Activated naive CD4-positive, alpha-beta T cell treated with anti-CD3 and anti-CD28 coated beads for 36 hours (primary cell): ENCODE data around the gene CYP19A1. TPM values are rescaled to one million over a fixed set of nuclear protein-coding genes. Genes with fewer than 3 reads are reported as not detected.

Source experiments
- CTCF ChIA-PET: fragments of 350-600 bp; sonication (Branson Sonifier 250); formaldehyde crosslinking; loops from one replicate; lab custom pipeline; 2021; ENCODE audit warnings: antibody characterized with exemption; lab: Charles Lee
- DNase-seq: peaks from one replicate; pipeline ENCODE4 v3.0.0-alpha.2; 2020
- H3K27ac Mint-ChIP-seq: one replicate; pipeline ENCODE4 v1.8.0; 2021; ENCODE audit warnings: mild to moderate bottlenecking, mixed read lengths
- H3K27me3 Mint-ChIP-seq: one replicate; pipeline ENCODE4 v1.8.0; 2021; ENCODE audit warnings: low read depth, mixed read lengths
- H3K36me3 Mint-ChIP-seq: one replicate; pipeline ENCODE4 v1.8.0; 2021; ENCODE audit warnings: low read depth, mixed read lengths
- H3K4me1 Mint-ChIP-seq: one replicate; pipeline ENCODE4 v1.8.0; 2021; ENCODE audit warnings: low read depth, mixed read lengths
- H3K4me3 Mint-ChIP-seq: one replicate; pipeline ENCODE4 v1.8.0; 2021; ENCODE audit warnings: mild to moderate bottlenecking, moderate library complexity, mixed read lengths
- H3K9me3 Mint-ChIP-seq: one replicate; pipeline ENCODE4 v1.8.0; 2021; ENCODE audit warnings: mixed read lengths
- intact Hi-C: fragments of 100-400 bp; cut with micrococcal nuclease; formaldehyde crosslinking; loops from one replicate; pipeline ENCODE4 v1.15.1; 2023
- total RNA-seq, 2 experiments: library from RNA; stranded (reverse); gene quantifications; one replicate each; pipeline ENCODE4 v1.2.3, GENCODE V29; 2021

The CYP19A1 gene
- total RNA-seq, 2 experiments from 2014 or later: not detected

- intact Hi-C loops: loop anchor here (1.0 to 5.0 kb wide), 4 partner anchors 100 to 495 kb away; no protein-coding TSS in a partner anchor
- no peaks in the 10 kb centered on the region for H3K4me1 Mint-ChIP-seq
- H3K27me3 Mint-ChIP-seq: peaks cover 14% of the 10 kb centered on the region
- no peak overlapping the region for H3K4me3 Mint-ChIP-seq
- H3K36me3 Mint-ChIP-seq: no peaks in the 10 kb centered on the region
- no peak overlapping the region for H3K27ac Mint-ChIP-seq
- DNase-seq: peak; percentile 48
- no peaks in the 10 kb centered on the region for H3K9me3 Mint-ChIP-seq
- CTCF ChIA-PET: interaction anchor here (1.1 to 2.0 kb wide), 4 partner anchors 97 to 121 kb away, joined by 4 to 8 read pairs (median 5); no protein-coding TSS in a partner anchor
These were observed 56.9 kb downstream of the CYP19A1 start for GRCh38 chr15:51281368-51281967.

GRCh38 chr15:51280838-51281237 lies 57.6 kb downstream of the CYP19A1 start:
- no peak overlapping the region for H3K4me3 Mint-ChIP-seq
- H3K9me3 Mint-ChIP-seq: no peaks in the 10 kb centered on the region
- H3K4me1 Mint-ChIP-seq: no peaks in the 10 kb centered on the region
- no peaks in the 10 kb centered on the region for H3K36me3 Mint-ChIP-seq
- CTCF ChIA-PET: interaction anchor here (1.1 to 1.5 kb wide), 3 partner anchors 97 to 121 kb away, joined by 4 to 6 read pairs (median 4); no protein-coding TSS in a partner anchor
- no peak for DNase-seq
- H3K27ac Mint-ChIP-seq: no peak overlapping the region
- peaks cover 14% of the 10 kb centered on the region for H3K27me3 Mint-ChIP-seq
- intact Hi-C loops: loop anchor here (1.0 to 5.0 kb wide), 4 partner anchors 100 to 496 kb away; no protein-coding TSS in a partner anchor

GRCh38 chr15:51279391-51279790 lies 59.0 kb downstream of the CYP19A1 start:
- CTCF ChIA-PET: no interaction called here
- no peak for DNase-seq
- Mint-ChIP-seq H3K36me3 (no peaks in the 10 kb centered on the region), H3K27me3 (peaks cover 15% of the 10 kb centered on the region), H3K4me1 (no peaks in the 10 kb centered on the region), H3K27ac (no peak overlapping the region), H3K9me3 (no peaks in the 10 kb centered on the region), H3K4me3 (no peak overlapping the region)
- intact Hi-C loops: no loop called here

- Mint-ChIP-seq H3K36me3 (no peaks in the 10 kb centered on the region), H3K27ac (no peak overlapping the region), H3K4me3 (no peak overlapping the region), H3K27me3 (peaks cover 14% of the 10 kb centered on the region), H3K4me1 (no peaks in the 10 kb centered on the region), H3K9me3 (no peaks in the 10 kb centered on the region)
- CTCF ChIA-PET: interaction anchor here (0.7 kb wide), 1 partner anchor 68 kb away, joined by 3 read pairs; no protein-coding TSS in a partner anchor
- intact Hi-C loops: no loop called here
- no peak for DNase-seq
These were observed 61.3 kb downstream of the CYP19A1 start for GRCh38 chr15:51277101-51277500.

GRCh38 chr15:51274956-51275355 lies 63.4 kb downstream of the CYP19A1 start:
- Mint-ChIP-seq H3K27ac (no peak overlapping the region), H3K9me3 (no peaks in the 10 kb centered on the region), H3K4me1 (no peaks in the 10 kb centered on the region), H3K4me3 (no peak overlapping the region), H3K36me3 (no peaks in the 10 kb centered on the region), H3K27me3 (peaks cover 15% of the 10 kb centered on the region)
- intact Hi-C loops: no loop called here
- no peak for DNase-seq
- CTCF ChIA-PET: no interaction called here

GRCh38 chr15:51270706-51271105 lies 67.7 kb downstream of the CYP19A1 start:
- H3K9me3 Mint-ChIP-seq: no peaks in the 10 kb centered on the region
- H3K4me1 Mint-ChIP-seq: peaks cover 5% of the 10 kb centered on the region
- DNase-seq: no peak
- H3K27me3 Mint-ChIP-seq: peaks cover 35% of the 10 kb centered on the region
- CTCF ChIA-PET: no interaction called here
- no peak overlapping the region for H3K27ac Mint-ChIP-seq
- H3K4me3 Mint-ChIP-seq: no peak overlapping the region
- no peaks in the 10 kb centered on the region for H3K36me3 Mint-ChIP-seq
- intact Hi-C loops: no loop called here

- no peaks in the 10 kb centered on the region for H3K36me3 Mint-ChIP-seq
These were observed 68.9 kb downstream of the CYP19A1 start for GRCh38 chr15:51269496-51269895.

GRCh38 chr15:51267703-51268083 lies 70.7 kb downstream of the CYP19A1 start:
- Mint-ChIP-seq H3K36me3 (no peaks in the 10 kb centered on the region), H3K9me3 (no peaks in the 10 kb centered on the region), H3K4me1 (peaks cover 5% of the 10 kb centered on the region), H3K4me3 (no peak overlapping the region), H3K27ac (no peak overlapping the region), H3K27me3 (peaks cover 32% of the 10 kb centered on the region)
- intact Hi-C loops: loop anchor here (5.0 kb wide), 1 partner anchor 35 kb away; no protein-coding TSS in a partner anchor
- CTCF ChIA-PET: no interaction called here
- no peak for DNase-seq

More at GRCh38 chr15:51269496-51269895, 68.9 kb downstream of the CYP19A1 start:
- H3K27me3 Mint-ChIP-seq: peaks cover 34% of the 10 kb centered on the region
- peaks cover 5% of the 10 kb centered on the region for H3K4me1 Mint-ChIP-seq
- H3K9me3 Mint-ChIP-seq: no peaks in the 10 kb centered on the region
- intact Hi-C loops: loop anchor here (5.0 kb wide), 1 partner anchor 37 kb away; no protein-coding TSS in a partner anchor
- H3K27ac Mint-ChIP-seq: no peak overlapping the region
- no peak for DNase-seq
- CTCF ChIA-PET: no interaction called here
- no peak overlapping the region for H3K4me3 Mint-ChIP-seq

- DNase-seq: no peak
- no peak overlapping the region for H3K4me3 Mint-ChIP-seq
- no peak overlapping the region for H3K27ac Mint-ChIP-seq
- CTCF ChIA-PET: no interaction called here
- no peaks in the 10 kb centered on the region for H3K9me3 Mint-ChIP-seq
- H3K36me3 Mint-ChIP-seq: no peaks in the 10 kb centered on the region
- H3K4me1 Mint-ChIP-seq: peaks cover 5% of the 10 kb centered on the region
- H3K27me3 Mint-ChIP-seq: peaks cover 32% of the 10 kb centered on the region
- intact Hi-C loops: loop anchor here (5.0 kb wide), 1 partner anchor 35 kb away; no protein-coding TSS in a partner anchor
These were observed 71.2 kb downstream of the CYP19A1 start for GRCh38 chr15:51267051-51267702.

- Mint-ChIP-seq H3K9me3 (no peaks in the 10 kb centered on the region), H3K27me3 (peaks cover 32% of the 10 kb centered on the region), H3K27ac (no peak overlapping the region), H3K4me3 (no peak overlapping the region), H3K4me1 (peaks cover 5% of the 10 kb centered on the region), H3K36me3 (no peaks in the 10 kb centered on the region)
- CTCF ChIA-PET: no interaction called here
- no peak for DNase-seq
- intact Hi-C loops: loop anchor here (5.0 kb wide), 1 partner anchor 34 kb away; no protein-coding TSS in a partner anchor
These were observed 71.7 kb downstream of the CYP19A1 start for GRCh38 chr15:51266656-51267050.

- Mint-ChIP-seq H3K27ac (no peak overlapping the region), H3K36me3 (no peaks in the 10 kb centered on the region), H3K4me1 (peaks cover 5% of the 10 kb centered on the region), H3K27me3 (peaks cover 32% of the 10 kb centered on the region), H3K9me3 (no peaks in the 10 kb centered on the region), H3K4me3 (no peak overlapping the region)
- intact Hi-C loops: loop anchor here (5.0 kb wide), 1 partner anchor 33 kb away; no protein-coding TSS in a partner anchor
- CTCF ChIA-PET: no interaction called here
- no peak for DNase-seq
These were observed 73.3 kb downstream of the CYP19A1 start for GRCh38 chr15:51265037-51265555.

GRCh38 chr15:51263726-51264125 lies 74.7 kb downstream of the CYP19A1 start:
- CTCF ChIA-PET: no interaction called here
- intact Hi-C loops: no loop called here
- DNase-seq: no peak
- H3K36me3 Mint-ChIP-seq: no peaks in the 10 kb centered on the region
- H3K4me3 Mint-ChIP-seq: no peak overlapping the region
- peaks cover 5% of the 10 kb centered on the region for H3K4me1 Mint-ChIP-seq
- H3K9me3 Mint-ChIP-seq: no peaks in the 10 kb centered on the region
- no peak overlapping the region for H3K27ac Mint-ChIP-seq
- peaks cover 21% of the 10 kb centered on the region for H3K27me3 Mint-ChIP-seq
